HL-60 (cell line): ENCODE results near the gene AMZ1.

Experiments used
- CTCF ChIP-seq: IDR thresholded peaks from one replicate; pipeline ENCODE4 v1.5.1; 2011; ENCODE audit warnings: low read length, control low read depth, inconsistent platforms; ENCODE audit not compliant: insufficient read depth
- REST ChIP-seq: IDR thresholded peaks from 2 replicates; pipeline ENCODE4 v1.6.1; 2012; ENCODE audit warnings: low read depth; ENCODE audit not compliant: insufficient replicate concordance

DNA sequence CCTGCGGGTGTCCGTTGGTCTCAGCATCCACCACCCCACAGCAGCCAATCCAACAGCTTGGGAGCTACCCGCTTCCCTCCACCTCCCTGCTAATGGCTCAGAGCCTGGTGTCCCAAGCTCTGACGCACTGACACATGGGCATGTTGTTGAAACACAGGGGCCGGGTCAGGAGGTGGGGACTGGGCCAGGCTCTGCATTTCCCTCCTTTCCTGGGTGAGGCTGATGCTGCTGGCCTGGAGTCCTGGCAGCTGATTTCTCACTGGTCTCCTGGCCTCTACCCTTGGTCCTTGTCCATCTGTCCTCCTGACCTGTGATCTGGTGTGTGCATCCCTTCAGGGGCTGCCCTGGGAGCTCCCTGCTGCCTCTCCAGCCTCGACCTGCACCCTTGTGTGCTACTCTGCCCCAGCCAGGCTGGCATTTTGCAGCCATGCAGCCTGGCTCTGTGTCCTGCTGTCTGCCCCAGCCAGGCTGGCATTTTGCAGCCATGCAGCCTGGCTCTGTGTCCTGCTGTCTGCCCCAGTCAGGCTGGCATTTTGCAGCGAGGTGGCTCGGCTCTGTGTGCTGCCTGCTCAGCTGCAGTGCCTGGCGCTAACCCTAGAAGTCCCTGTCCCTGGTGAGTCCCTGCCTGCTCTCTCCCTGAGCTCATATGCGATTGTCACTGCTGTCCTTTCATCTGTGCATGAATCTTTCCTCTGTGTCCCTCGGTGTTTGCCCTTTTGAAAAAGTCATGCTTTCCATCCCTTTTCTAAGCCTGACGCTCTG lies 14.0 kb downstream of the AMZ1 start:
- no peak for TF ChIP-seq CTCF
- TF ChIP-seq REST, result no peak
